ENCODE data around the gene GRIK4. TPM values are rescaled to one million over a fixed set of nuclear protein-coding genes. Genes with fewer than 3 reads are reported as not detected.
A peak's percentile ranks its signal among the peaks of the same experiment; 100 is the strongest.

Gene GRIK4
- total and polyA plus RNA-seq, 12 donors = 0.33 to 4.8 (median 3.0) TPM

- Histone ChIP-seq H3K4me1 (replicated peaks in 1 of 2) (no peaks in the 10 kb centered on the region), H3K4me3 (no peak overlapping the region), H3K27me3 (no peaks in the 10 kb centered on the region), H3K9me3 (replicated peaks in 1 of 3) (no peaks in the 10 kb centered on the region), H3K27ac (no peak overlapping the region), H3K36me3 (replicated peaks in 1 of 2) (no peaks in the 10 kb centered on the region)
- TF ChIP-seq CTCF (IDR thresholded peaks at IDR 0.05) (no peak), POLR2A (IDR thresholded peaks at IDR 0.05) (no peak)
- no peak for DNase-seq
- 85 to 94% (median 88%) methylated on average over 5 of the region's 5 CpGs for WGBS, 4 donors
- intact Hi-C loops (cut with DNase I) = no loop called here
Measured at GRCh38 chr11:120811731-120812130, 300.2 kb downstream of the GRIK4 start.

DNA sequence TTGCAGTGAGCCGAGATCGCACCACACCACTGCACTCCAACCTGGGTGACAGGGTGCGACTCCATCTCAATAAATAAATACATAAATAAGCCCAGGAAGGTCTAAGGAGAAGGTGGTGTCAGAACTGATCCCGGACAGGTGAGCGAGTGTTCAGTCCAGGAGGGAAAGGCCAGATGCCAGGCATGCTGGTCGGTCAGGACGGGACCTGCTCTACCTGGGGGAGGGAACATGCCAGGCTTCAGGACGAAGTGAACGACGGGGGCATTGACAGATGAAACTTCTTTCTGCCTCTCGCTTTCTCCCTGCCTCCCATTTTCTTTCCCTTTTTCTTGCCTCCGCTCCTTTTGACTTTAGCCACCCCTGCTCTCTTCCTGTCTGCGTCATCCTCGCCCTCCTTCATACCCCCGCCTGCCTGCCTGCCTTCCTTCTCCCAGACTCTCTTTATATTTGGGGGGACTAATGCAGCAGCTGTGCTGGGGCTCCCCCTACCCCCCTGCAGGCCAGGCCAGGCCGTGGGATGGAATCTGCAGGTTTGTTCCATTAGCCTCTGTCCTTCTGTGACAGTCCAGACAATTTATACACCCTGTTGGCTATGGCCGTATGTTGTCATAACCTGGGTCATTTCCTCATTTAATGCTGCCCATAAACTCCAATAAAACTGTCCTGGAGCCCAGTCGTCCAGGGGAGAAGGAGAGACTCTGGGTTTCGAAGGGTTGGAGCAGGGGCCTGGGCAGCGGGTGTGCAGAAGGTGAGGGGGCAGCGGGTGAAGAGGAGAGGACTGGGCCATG, 303.2 kb downstream of the GRIK4 start:
- DNase-seq = no peak
- Histone ChIP-seq H3K4me1 (replicated peaks in 1 of 2) (peaks cover 0 to 12% of the 10 kb centered on the region in 2 donors), H3K9me3 (replicated peaks in 1 of 3) (no peaks in the 10 kb centered on the region), H3K4me3 (no peak overlapping the region), H3K36me3 (replicated peaks in 1 of 2) (no peaks in the 10 kb centered on the region), H3K27ac (no peak overlapping the region), H3K27me3 (no peaks in the 10 kb centered on the region)
- 74 to 82% (median 78%) methylated on average over 21 of the region's 21 CpGs for WGBS, 4 donors
- TF ChIP-seq POLR2A (IDR thresholded peaks at IDR 0.05) (no peak), CTCF (IDR thresholded peaks at IDR 0.05) (no peak)
- intact Hi-C loops (cut with DNase I) = no loop called here

DNA sequence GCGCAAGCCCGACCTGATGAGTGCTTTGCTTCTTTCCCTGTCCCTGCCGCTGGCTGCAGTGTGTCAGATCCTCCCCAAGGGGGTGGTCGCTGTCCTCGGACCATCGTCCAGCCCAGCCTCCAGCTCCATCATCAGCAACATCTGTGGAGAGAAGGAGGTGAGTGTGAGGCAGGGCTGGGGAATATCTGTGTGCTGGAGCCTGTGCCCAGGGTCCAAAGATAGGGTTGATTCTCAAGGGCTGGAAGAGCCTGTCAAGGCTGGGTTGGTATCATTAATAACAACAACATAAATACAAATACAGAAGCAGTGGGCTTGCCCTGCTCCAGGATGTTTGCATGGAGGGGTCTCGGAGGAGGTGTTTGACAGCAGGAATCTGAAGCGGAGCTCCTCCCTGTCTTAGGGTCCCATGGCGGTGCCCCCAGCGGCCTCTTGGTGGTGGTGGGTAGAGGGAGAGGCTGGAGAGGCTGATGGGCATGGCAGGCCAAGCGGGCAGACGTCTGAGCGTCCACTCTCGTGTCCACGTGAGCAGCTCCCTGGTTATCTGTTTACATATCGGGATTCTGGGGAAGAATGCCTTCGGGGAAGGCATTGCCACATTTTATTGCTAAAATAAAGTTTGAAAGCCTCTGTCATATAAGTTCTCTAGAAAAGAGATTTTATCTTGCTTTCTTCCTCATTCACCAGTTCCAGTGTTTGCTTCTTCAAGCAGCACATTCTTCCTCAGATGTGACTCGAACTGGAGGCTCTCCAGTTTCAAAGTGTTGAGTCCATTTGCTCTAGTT, 304.0 kb downstream of the GRIK4 start:
- TF ChIP-seq POLR2A (IDR thresholded peaks at IDR 0.05) (no peak), CTCF (IDR thresholded peaks at IDR 0.05) (no peak)
- H3K4me3 ChIP-seq = no peak overlapping the region
- H3K4me1 ChIP-seq (replicated peaks in 1 of 2) = peaks cover 0 to 12% of the 10 kb centered on the region in 2 donors
- H3K9me3 ChIP-seq (replicated peaks in 1 of 3) = no peaks in the 10 kb centered on the region
- no peaks in the 10 kb centered on the region for H3K27me3 ChIP-seq
- intact Hi-C loops (cut with DNase I) = no loop called here
- H3K36me3 ChIP-seq (replicated peaks in 1 of 2) = no peaks in the 10 kb centered on the region
- WGBS, 4 donors = 80 to 89% (median 84%) methylated on average over 18 of the region's 18 CpGs
- peak overlapping the region in 1 of 5 donors; percentile 16 for H3K27ac ChIP-seq
- DNase-seq = no peak

- Histone ChIP-seq H3K9me3 (replicated peaks in 1 of 3) (no peaks in the 10 kb centered on the region), H3K36me3 (replicated peaks in 1 of 2) (no peaks in the 10 kb centered on the region), H3K27ac (no peak overlapping the region), H3K4me3 (no peak overlapping the region), H3K27me3 (no peaks in the 10 kb centered on the region), H3K4me1 (replicated peaks in 1 of 2) (peaks cover 0 to 12% of the 10 kb centered on the region in 2 donors)
- no peak for DNase-seq
- TF ChIP-seq POLR2A (IDR thresholded peaks at IDR 0.05) (no peak), CTCF (IDR thresholded peaks at IDR 0.05) (no peak)
- intact Hi-C loops (cut with DNase I) = no loop called here
- 33 to 87% (median 75%) methylated on average over 1 to 4 of the region's 4 CpGs for WGBS, 4 donors
Measured at GRCh38 chr11:120816176-120816575, 304.6 kb downstream of the GRIK4 start.
